ENCODE results near the gene LOX.
"Not testable (repeated sequence)": the region's sequence is repeated elsewhere in the genome, so short reads cannot be mapped to it uniquely, and the experiment has no call there.

The LOX gene

DNA sequence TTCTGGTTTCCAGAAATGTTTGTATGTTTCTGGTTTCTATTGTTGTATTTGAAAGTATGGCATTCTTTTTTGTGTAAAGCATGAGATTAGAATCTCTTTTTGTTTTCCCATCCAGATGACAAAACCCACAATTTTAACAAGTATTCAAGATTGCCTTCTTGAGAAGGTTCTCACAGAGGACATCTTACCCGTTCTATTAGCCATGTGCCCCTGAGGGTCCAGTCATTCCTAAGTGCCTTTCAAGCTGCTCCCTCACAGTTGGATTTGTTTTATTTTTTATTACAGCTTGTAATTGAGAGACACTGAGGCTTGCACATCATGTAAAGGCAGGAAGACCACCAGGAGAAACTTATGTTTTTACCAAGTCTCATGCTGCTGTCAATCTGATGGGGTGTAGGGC is 19.3 kb upstream of the LOX start:
- DNase-seq = no peak

DNA sequence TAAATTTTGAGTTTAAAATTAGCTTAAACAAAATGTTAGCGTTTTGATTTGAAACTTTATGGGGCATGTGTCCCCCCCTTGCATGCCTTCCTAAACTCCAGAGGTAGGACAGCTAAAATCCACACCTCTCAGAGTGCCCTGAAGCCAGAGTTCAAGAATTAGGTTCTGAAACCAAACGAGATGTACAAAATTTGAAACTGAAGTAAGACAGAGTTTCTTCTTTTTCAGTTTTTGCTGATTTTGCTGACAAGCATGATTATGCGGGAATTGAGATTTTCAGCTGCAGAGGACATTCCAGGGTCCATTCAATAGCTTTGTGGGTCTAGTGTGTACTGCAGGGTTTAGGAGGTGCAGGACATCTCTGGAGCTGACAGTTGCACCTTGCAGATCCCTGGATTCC is 17.1 kb upstream of the LOX start:
- ATAC-seq = no peak
- no peak for DNase-seq

More for the DNA sequence above, 19.3 kb upstream of the LOX start:
- no peak for ATAC-seq

DNA sequence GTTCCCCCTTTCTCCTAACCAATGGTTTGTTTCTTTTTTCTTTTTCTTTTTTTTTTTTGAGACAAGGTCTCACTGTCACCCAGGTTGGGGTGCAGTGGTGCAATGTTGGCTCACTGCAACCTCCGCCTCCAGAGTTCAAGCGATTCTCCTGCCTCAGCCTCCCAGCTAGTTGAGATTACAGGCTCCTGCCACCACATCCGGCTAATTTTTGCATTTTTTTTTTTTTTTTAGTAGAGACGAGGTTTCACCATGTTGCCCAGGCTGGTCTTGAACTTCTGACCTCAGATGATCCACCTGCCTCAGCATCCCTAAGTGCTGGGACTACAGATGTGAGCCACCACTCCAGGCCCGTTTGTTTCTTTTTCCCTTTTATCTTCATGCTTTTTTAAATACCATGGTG is 16.2 kb upstream of the LOX start:
- not testable (repeated sequence) for ATAC-seq, DNase-seq

DNA sequence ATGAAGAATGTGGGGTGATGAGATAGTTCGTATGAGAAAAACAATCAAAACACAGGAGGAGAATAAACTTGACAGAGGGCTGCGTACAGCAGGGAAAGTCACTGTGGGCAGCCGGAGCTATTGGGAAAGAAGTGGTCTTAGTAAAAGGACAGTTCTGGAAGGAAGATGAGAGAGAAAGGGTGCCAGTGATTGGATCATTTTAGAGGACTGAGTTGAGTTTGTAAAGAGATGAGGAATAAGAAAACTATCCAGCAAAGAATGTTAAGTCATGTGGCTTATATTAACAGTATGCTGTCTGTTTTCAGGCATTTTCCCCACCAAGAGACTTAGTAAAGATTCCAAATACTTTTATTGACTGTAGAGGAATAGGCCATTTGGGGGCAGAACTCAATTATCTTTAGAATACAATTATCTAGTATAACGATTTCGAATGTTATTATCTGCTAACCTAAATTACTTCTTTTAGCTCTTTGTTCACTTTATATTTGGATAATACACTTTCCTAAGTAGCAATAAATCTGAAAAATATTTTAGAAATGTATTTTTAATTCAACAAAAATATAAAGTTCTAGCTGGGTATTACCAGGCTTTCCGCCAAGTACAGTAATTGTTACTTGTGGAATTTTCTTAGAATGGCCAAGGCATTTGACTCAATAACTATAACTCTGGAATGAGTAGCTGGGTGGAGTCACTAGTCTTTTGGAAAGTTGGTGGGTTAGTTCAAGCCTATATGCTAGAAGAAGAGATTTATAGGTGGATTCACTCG is 15.5 kb upstream of the LOX start:
- ATAC-seq = no peak
- DNase-seq = no peak

DNA sequence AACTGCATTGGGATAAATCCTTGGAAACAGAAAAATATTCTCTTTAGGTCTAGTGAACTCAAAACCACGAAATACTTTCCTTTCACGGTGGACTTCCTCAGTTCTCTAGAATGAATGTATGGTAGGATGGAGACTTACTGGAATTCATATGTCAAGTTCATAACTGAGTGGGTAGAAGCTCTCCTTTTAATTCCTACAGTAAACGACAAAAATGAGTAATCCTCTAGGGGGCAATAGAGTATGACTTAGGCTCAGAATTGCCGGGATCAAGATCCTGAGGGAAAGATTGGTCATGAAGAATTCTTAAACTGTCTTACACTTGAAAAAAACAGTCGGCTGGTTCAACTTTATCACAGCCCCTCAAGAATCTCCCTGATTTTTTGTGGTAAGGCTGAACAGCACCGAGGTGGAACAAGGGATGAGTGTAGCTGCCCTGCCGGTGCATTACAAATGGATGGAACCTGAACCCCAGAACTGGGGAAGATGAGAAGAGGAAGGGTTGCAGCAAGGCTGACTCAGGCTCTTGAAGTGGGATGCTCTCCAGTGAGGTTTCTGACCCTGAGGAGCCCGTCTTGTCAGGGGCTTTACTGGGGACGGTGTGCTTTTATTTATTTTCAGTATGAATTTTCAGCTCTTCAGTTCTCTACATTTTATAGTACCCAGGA is 14.0 kb upstream of the LOX start:
- ATAC-seq (no peak), DNase-seq (no peak)

DNA sequence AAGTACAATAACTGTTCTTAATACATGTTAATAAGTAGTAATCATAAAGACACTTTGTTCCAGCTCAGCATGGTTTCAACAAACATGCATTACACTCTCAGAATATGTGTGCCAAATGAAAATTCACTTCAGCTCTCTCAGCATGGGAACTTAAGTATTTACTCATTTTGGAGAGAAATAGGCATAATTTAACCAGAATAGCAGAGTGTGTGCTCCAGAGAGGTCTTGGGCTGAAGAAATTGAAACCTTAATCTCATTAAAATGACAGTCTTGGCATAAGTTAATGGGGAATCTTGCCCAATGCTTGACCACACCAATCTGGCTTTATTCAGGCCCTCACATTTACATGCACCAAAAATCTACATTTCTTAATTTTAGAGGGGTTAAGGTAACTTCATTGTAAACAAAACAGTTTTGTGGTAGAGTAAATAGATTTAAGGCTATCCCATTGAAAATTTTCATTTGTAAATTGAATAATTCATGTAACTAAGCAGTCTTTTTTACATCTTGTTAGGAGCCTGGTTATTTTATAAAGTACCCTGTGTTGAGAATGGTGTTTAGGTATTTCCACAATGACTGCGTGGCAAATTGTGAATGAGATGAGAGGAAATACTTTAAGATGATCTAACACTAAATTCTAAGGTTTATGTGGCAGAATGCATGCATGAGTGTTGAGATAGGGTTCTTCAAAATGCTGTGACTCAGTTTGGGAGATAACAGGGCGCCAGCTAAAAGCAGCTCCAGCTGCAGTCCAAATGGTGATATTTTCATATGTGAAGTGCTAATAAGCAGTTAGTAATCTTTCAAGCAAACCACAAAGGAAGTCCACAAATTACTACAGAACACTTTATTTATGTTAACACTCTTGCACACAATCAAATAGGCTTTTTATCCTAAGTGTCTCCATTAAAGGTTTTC is 11.3 kb upstream of the LOX start:
- ATAC-seq (no peak), DNase-seq (no peak)

DNA sequence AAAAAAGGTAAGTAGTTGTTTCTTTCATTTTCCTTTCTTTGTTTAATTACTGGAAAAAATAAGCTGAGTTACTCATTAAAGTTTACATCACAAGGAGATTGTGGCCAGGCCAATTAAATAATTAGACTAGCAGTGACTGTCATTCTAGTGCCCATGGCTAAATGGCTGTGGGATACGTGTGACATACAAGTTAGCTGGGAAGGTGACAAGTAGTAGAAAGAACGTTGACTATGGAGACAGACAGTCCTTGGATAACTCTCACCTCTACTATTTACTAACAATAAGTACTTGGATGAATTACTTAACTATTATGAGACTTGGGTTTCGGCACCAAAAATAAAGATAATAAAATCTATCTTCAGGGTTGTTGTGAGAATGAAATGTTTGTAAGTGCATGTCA is 7.0 kb upstream of the LOX start:
- DNase-seq (no peak), ATAC-seq (no peak)

DNA sequence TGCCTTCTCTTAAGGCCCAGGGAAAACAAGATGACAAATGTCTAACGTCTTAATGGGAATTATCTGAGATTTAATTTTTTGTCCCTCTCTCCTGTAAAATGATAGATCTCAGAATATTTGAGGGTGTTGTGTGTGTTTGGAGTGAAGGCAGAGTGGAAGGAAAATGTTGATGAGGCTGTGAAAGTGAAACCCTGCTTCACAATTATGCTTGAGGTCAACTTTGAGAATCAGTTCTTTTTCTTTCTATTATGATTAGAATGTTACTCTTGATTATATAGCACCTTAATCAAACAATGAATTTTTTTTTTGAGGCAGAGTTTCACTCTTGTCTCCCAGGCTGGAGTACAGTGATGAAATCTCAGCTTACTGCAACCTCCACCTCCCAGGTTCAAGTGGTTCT is 5.5 kb upstream of the LOX start:
- ATAC-seq (no peak), DNase-seq (no peak)

DNA sequence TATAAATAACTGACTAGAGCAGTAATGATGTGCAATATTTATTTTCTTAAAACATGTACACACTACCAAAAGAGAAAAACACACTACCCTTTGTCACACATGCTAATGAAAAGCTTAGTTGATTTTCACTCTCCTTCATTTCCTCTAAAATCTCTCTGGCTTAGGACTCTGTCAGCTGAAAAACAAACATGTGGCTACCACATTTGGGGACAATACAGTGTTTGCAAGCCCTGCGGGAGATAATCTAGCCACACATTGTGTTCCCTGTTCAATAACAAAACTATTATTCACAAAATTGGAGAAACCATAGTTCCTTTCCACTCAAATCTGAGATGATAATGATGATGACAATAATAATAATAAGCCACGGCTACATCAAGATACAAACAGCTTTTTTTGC is 3.5 kb upstream of the LOX start:
- ATAC-seq (no peak), DNase-seq (no peak)

DNA sequence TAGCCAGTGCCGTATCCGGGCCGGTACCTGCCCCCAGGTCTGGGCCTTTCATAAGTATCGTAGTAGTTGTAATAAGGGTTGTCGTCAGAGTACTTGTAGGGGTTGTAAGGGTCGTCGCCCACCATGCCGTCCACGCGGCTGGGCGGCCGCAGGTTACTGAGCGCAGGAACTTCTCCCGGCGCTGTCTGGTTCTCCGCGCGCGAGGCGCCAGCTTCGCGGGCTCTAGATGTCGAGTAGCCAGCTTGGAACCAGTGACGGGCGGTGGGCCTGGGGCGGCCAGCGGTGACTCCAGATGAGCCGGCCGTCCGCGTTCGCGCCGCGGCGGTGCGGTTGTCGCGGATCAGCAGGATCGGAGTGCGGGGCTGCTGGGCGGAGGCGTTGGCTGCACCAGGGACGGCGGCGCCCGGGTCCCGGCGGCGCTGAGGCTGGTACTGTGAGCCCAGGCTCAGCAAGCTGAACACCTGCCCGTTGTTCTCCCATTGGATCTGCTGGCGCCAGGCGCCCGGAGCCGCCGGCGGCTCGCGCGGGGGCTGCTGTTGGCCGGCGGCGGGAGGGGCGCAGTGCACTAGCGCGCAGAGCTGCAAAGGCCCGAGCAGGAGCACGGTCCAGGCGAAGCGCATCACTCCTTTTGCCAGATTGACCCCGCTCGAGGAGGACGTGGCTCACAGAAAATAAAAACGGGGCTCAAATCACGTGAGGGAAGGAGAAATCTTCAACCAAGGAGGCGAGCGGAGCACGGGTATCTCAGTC is 518 bp downstream of the LOX start:
- DNase-seq (peak; percentile 5), ATAC-seq (peak; percentile 24)

DNA sequence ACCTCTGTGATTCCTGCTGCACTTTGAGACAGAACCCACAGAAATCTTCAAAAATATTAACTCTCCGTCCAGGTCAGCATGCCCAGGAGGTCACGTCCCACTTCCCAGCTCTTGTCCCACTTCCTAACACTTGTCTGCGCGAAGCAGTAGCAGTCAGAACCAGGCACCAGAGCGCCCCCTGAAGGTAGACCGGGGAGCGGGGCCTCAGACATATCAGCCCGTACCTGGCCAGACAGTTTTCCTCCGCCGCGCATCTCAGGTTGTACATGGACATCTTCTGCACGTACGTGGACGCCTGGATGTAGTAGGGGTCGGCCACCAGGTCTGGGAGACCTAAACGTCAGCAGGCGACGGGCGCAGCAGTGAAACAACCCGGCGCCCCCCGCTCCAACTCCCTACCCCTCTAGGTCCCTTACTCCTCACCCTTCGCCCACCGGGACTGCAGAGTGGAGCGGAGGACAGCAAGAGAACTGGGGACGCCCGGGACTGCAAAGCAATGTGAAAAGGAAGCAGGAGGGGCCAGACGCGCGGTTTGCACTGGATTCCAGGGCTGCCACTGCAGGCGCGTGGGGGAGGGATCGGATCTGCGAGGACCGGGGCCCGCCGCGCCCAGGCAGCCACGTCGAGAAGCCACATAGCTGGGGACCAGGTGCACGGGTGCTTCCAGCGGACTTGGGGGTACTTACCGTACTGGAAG is 1.2 kb downstream of the LOX start:
- DNase-seq (peak; percentile 72), ATAC-seq (peak; percentile 58)

DNA sequence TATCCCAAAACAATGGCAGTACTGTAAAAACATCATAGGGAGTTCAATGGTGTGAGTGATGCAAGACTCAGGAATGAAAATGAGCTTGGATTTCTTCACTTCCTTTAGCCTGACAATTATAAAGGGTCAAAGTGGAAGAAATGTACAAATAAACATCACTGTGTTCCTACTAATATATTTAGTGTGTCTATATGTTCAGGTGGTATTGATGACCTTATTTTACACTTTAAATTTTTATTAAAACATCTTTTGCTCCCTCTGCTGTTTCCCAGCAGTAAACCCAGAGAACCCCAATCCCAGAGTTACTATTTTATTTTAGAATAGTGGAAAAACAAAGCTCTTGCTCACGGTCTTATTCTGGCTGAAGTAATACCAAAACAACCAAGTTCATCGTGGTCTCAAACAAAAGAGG is 2.0 kb downstream of the LOX start:
- DNase-seq (no peak), ATAC-seq (no peak)

DNA sequence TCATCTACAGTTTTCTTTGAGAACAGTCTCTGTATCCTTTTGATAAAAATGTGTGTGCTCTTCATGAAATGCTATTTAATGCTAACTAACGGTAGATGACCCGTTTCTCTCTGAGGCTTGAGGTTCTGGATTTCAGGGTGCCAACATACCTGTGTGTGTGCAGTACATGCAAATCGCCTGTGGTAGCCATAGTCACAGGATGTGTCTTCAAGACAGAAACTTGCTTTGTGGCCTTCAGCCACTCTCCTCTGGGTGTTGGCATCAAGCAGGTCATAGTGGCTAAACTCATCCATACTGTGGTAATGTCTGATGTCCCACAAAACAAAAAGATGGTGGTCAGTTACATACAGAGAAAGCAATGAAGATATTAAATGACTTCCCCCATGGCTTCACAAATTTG is 4.2 kb downstream of the LOX start:
- no peak for ATAC-seq

DNA sequence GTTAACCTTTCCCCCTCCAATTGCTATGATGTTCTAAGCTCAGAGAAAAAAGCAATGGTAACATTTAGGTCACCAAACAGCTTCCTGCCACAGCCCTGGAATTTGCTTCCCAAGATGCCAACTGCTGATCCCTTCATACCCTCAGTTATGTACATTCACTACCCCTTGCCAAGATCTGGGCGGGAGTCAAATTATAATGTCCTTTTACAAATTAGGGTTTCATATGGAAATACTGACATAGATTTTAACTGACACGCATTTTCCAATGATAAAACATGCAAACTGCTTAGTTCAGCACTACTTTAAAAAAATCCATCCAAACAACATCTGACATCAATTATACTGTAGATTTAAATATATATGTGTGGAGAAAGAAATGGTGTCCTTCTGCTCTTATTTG is 5.0 kb downstream of the LOX start:
- ATAC-seq = no peak
- DNase-seq = no peak

More for the DNA sequence above, 4.2 kb downstream of the LOX start:
- DNase-seq = no peak

DNA sequence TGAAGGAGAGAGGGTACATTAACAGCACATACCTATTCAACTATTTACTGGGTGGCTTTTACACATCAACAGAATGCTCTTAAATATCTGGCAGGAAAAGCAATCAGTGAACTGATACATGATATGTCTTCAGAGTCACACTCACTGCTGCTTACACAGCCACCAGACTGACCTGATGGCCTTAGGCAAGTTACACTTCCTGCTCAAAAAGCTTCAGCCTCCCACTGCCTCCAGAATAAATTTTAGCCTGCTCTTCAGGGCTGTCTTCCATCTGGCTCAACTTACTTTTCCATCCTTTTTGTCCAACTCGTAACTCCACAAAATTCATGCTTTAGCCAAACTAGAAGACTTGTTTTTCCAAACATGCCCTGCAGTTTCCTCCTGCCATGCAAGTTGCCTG is 10.7 kb downstream of the LOX start:
- DNase-seq (no peak), ATAC-seq (no peak)

DNA sequence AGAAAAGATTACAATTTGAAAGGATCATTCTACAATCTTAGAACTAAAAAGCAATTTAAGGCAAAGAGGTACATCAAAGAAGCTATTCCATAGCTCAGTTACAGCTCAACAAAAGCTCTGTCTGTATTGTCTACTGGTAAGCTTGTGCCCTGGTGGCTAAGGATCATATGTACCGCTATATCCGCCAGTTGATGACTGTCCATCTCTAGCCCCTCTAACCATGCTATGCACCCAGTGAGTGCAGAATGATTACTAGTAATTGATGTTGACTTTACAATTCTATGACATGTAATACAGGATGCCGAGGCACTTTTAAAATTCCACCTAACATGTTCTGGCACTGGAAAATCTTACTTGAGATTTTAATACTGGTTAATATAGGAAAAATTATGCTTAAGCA is 13.1 kb downstream of the LOX start:
- ATAC-seq = no peak
- no peak for DNase-seq

DNA sequence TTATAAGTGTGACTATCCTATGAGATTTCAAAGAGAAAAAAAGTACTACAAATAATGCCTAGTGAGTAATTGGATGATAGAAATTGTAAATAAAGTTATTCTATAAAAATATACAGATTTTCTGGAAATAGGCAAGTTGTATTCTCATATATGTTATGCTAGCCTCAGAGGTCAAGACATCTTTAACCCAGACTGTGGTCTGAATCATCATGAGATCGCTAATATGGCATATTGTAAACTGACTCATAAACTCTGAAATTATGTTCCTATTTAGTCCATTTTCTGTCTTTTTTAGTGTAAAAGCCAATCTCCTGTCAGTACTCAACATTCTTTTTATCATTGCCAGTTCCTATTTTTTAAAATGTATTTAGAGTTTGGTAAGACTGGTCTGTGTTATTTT is 14.2 kb downstream of the LOX start:
- ATAC-seq = no peak
- DNase-seq = no peak

DNA sequence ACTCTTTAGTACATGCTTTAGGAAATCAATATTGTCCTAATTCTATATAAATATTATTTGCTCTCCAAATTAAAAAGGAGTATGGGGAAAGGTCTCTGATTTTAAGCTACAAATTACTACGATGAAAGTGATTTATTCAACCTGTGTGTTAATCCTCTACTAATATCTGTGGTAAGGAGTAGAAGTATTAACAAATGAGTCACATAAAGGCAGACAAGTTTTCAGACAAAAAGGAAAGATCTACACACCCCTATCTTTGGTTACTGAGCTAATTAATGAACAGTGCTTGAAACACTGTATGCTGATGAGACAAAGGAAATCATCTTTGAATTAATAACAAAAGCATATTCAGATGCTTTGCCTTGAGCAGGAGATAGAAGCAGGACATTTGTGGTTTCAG is 15.9 kb downstream of the LOX start:
- DNase-seq (no peak), ATAC-seq (no peak)

DNA sequence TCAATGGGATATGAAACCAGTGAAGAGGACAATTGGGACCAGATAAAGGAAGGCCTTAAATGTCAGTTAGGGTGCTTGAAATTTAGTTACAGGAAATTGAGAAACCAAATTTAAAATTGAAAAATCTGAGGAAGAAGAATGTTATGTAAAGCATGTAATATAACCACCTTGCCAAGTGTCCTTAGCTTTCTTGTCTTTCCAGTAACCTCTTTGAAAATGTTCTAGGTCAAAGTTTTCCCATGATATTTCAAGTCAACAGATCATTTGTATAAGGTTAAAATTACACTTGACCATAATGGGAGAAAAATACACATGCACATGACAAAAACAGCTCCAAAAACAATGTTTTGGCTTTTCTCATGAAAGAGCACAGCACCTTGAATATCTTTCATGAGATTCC is 21.1 kb downstream of the LOX start:
- DNase-seq (no peak), ATAC-seq (no peak)

DNA sequence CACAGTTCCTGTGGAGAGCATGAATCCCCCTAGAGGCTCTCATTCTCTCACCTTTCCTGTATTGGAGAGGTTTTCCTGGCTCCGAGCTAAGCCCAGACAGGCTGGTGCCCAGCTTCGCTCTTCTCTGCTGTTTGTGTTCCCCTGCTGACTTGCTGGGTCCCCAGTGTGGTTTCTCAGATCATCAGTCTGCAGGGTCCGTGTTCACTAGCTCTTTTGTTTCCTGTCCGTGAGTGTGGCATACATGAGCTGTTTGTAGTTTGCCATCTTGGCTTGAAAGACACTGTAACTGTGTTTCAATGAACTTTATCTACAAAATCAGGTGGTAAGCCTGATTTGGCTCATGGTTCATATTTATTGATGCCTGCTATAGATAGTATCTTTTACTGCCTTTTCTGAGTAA is 23.8 kb downstream of the LOX start:
- DNase-seq (no peak), ATAC-seq (no peak)
